GM13977 (cell line): ENCODE data around the gene FAM168A.

Source experiments
- DNase-seq: peaks from one replicate; pipeline ENCODE4 v3.0.0; 2012; ENCODE audit warnings: low spot score
- in situ Hi-C: fragments of 300-500 bp; cut with MboI; formaldehyde crosslinking; loops from one replicate; pipeline ENCODE4 v1.12.0; 2022; ENCODE audit warnings: low sequenced_read_pairs, low pct_unique_long_range_greater_than_20kb, mixed read lengths, inconsistent platforms; ENCODE audit not compliant: unreplicated experiment
- TF ChIP-seq, protein P1 (sequence below): IDR thresholded peaks from 2 replicates; pipeline ENCODE4 v1.5.1; 2012; ENCODE audit warnings: mild to moderate bottlenecking, control low read depth; ENCODE audit not compliant: insufficient read depth; ENCODE audit errors: extremely low read depth, missing control alignments

The FAM168A gene

DNA sequence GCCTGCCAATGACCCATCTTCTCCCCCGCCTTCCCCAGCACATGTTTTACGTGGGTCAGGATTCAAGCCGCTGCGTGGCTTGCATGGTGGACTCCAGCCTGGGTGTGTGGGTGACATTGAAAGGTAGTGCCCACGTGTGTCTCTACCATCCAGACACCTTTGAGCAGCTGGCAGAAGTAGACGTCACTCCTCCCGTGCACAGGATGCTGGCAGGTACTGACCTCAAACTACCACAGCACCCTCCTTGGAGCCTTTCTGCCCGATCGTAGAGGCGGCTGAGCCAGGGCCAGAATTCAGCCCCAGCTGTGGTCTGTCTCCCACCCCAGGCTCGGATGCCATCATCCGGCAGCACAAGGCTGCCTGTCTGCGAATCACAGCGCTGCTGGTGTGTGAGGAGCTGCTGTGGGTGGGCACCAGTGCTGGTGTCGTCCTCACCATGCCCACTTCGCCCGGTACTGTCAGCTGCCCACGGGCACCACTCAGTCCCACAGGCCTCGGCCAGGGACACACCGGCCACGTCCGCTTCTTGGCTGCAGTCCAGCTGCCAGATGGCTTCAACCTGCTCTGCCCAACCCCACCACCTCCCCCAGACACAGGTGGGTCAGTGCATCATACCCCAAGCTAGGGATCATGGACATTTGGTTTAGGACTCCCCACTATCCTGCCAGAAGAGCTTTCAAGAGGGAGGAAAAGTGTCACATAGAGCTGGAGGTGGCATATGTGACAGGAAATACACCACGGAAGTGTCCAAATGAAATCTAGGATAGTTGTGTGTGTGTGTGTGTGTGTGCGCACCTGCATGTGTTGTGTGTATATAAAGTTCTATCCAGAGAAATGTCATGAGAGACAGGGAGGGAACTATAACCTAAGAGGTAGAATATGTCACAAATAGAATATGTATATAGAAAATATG lies 232.3 kb downstream of the FAM168A start:
- in situ Hi-C loops = loop anchor here (25.0 kb wide), 1 partner anchor 297 kb away; no protein-coding TSS in a partner anchor
- TF ChIP-seq, protein P1, sequence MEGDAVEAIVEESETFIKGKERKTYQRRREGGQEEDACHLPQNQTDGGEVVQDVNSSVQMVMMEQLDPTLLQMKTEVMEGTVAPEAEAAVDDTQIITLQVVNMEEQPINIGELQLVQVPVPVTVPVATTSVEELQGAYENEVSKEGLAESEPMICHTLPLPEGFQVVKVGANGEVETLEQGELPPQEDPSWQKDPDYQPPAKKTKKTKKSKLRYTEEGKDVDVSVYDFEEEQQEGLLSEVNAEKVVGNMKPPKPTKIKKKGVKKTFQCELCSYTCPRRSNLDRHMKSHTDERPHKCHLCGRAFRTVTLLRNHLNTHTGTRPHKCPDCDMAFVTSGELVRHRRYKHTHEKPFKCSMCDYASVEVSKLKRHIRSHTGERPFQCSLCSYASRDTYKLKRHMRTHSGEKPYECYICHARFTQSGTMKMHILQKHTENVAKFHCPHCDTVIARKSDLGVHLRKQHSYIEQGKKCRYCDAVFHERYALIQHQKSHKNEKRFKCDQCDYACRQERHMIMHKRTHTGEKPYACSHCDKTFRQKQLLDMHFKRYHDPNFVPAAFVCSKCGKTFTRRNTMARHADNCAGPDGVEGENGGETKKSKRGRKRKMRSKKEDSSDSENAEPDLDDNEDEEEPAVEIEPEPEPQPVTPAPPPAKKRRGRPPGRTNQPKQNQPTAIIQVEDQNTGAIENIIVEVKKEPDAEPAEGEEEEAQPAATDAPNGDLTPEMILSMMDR = no peak
- no peak for DNase-seq

DNA sequence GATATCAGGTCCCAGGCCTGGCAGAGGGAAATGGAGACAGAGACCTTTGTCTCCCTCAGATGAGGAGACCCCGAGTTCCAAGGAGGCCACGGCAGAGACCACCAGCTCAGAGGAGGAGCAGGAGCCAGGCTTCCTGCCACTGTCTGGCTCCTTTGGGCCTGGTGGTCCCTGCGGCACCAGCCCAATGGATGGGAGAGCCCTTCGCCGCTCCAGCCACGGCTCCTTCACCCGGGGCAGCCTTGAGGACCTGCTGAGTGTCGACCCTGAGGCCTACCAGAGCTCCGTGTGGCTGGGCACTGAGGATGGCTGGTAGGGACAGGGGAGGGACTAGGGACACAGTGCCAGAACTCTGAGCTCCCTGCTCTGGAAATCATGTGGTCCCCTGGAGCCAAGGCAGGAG lies 234.8 kb downstream of the FAM168A start:
- in situ Hi-C loops = loop anchor here (25.0 kb wide), 1 partner anchor 299 kb away; no protein-coding TSS in a partner anchor
- TF ChIP-seq, protein P1 = no peak
- DNase-seq = no peak

DNA sequence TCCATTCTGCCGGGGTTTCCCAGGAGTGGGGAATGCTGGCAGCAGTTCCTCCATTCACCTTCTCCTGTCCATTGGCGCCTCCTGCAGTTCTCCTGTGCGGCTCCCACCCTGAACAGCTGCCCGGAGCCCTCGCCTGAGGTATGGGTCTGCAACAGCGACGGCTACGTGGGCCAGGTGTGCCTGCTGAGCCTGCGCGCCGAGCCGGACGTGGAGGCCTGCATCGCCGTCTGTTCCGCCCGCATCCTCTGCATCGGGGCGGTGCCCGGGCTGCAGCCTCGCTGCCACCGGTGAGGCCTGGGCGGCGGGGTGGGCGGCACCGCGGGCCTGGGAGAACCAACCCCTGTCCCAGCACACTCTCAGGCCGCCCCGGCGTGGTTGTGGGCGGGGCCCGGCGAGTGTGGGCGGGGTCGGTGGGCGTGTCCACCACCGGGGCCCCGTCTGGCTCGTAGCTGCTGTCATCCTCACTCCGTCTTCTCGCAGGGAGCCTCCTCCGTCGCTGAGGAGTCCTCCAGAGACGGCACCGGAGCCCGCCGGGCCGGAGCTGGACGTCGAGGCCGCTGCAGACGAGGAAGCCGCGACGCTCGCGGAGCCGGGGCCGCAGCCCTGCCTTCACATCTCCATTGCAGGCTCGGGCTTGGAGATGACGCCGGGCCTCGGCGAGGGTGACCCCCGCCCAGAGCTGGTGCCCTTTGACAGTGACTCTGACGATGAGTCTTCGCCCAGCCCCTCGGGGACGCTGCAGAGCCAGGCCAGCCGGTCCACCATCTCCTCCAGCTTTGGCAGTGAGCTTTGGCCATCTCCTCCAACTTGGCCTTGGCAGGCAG lies 235.7 kb downstream of the FAM168A start:
- TF ChIP-seq, protein P1 = no peak
- in situ Hi-C loops = loop anchor here (25.0 kb wide), 1 partner anchor 300 kb away; no protein-coding TSS in a partner anchor
- no peak for DNase-seq

DNA sequence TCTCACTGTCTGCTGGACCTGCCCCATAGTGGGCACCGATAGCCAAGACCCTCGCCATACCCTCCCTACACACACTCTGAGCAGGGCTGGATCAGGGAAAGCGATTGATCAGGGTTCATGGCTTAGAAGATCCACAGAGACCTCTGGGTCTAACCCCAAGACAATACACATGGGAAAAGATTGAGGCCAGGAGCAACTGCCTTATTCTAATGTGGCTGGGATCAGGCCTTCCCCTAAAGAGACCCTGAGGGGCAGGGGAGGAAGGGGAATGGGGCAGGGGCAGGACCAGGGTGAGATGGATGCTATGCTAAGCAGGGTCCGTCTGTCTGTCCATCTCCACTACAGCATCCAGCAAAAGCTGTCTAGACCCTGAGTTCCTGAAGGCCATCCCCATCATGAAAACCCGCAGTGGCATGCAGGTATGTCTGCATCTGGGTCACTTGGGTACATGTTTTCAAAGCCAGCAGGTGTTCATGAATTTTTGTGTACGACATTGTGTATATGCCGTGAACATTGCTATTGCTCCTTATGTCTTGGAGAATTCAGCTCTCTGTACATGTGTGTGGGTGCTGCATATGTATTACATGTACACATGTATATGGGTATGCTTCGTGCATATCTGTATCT lies 237.1 kb downstream of the FAM168A start:
- DNase-seq = no peak
- in situ Hi-C loops = loop anchor here (25.0 kb wide), 1 partner anchor 301 kb away; no protein-coding TSS in a partner anchor
- TF ChIP-seq, protein P1 = no peak

DNA sequence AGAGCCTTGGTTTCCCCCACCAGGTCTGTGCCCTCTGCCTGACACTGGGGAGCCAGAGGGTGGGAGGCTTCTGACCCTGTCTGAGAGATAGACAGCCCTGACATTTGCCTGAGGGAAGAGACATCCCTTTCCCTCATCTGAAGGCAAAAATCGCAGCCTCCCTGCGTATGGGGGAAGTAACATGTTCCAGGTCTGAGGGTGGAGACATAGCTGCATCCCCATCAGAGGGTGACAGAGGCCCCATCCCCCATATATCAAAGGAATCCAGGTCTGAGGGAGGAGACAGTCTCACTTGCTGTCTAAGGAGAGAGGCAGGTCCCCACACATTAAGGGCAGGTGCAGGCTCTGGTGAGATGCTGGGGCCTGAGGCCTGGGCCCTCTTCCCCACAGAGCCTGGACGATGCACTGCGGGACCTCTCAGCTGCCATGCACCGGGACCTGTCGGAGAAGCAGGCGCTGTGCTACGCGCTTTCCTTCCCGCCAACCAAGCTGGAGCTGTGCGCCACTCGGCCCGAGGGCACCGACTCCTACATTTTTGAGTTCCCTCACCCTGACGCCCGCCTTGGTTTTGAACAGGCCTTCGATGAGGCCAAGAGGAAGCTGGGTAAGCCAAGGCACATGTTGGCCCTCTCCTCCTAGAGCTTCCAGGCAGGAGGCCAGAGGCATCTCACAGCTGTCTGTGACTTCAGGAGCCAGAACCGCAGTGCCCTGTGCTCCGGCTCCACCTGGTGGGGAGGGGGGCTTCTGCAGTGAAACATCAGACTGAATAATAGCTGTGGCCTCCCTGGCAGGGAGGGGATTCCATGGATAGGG lies 237.8 kb downstream of the FAM168A start:
- in situ Hi-C loops = loop anchor here (25.0 kb wide), 1 partner anchor 302 kb away; no protein-coding TSS in a partner anchor
- DNase-seq = peak; percentile 68
- TF ChIP-seq, protein P1 = peak; percentile 51
